Measurements from ENCODE around the gene ABLIM2.
A peak's percentile ranks its signal among the peaks of the same experiment; 100 is the strongest.

The ABLIM2 gene

GRCh38 chr4:8198206-8198905, 39.7 kb upstream of the ABLIM2 start:
- Histone ChIP-seq H3K27me3 (ENCODE audit: insufficient read depth, poor library complexity, severe bottlenecking) (no peaks in the 10 kb centered on the region), H3K27ac (ENCODE audit: poor library complexity, severe bottlenecking) (peak overlapping the region; percentile 88), H3K4me3 (ENCODE audit: severe bottlenecking) (peak overlapping the region; percentile 79), H3K36me3 (ENCODE audit: low read depth) (peaks cover 33% of the 10 kb centered on the region), H3K4me1 (ENCODE audit: insufficient read depth, poor library complexity, severe bottlenecking) (peaks cover 22% of the 10 kb centered on the region), H3K9me3 (ENCODE audit: severe bottlenecking) (no peaks in the 10 kb centered on the region)
- no peak for TF ChIP-seq CTCF (IDR thresholded peaks at IDR 0.05; ENCODE audit: poor library complexity, severe bottlenecking)
- ATAC-seq (ENCODE audit: low read depth) (no peak), DNase-seq (ENCODE audit: low spot score) (no peak)

DNA sequence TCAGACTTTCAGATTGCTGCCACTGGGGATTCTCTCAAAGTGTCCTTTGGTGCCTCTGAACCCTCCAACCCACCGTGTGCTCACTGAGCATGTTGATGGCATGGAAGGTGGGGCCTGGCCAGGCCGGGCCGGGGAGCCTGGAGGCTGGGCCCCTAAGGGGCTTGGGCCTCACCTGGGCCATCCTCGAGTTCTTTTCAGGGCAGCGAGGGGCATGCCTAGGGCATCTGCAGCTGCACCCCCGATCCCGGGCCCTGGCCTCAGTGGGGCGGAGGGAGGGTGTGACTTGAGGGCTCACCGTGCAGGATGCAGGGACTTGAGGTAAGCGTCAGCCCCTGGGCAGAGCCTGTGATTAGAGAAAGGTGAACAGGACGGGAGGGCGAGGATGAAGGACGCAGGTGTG, 38.9 kb upstream of the ABLIM2 start:
- H3K9me3 ChIP-seq (ENCODE audit: severe bottlenecking): no peaks in the 10 kb centered on the region
- H3K4me3 ChIP-seq (ENCODE audit: severe bottlenecking): no peak overlapping the region
- no peak overlapping the region for H3K27ac ChIP-seq (ENCODE audit: poor library complexity, severe bottlenecking)
- DNase-seq (ENCODE audit: low spot score) (no peak), ATAC-seq (ENCODE audit: low read depth) (no peak)
- TF ChIP-seq CTCF (IDR thresholded peaks at IDR 0.05; ENCODE audit: poor library complexity, severe bottlenecking): no peak
- H3K4me1 ChIP-seq (ENCODE audit: insufficient read depth, poor library complexity, severe bottlenecking): peaks cover 22% of the 10 kb centered on the region
- no peaks in the 10 kb centered on the region for H3K27me3 ChIP-seq (ENCODE audit: insufficient read depth, poor library complexity, severe bottlenecking)
- H3K36me3 ChIP-seq (ENCODE audit: low read depth): peaks cover 30% of the 10 kb centered on the region

GRCh38 chr4:8195841-8196458, 37.3 kb upstream of the ABLIM2 start:
- no peak for ATAC-seq (ENCODE audit: low read depth)
- peaks cover 19% of the 10 kb centered on the region for H3K4me1 ChIP-seq (ENCODE audit: insufficient read depth, poor library complexity, severe bottlenecking)
- H3K36me3 ChIP-seq (ENCODE audit: low read depth): peaks cover 15% of the 10 kb centered on the region
- H3K27me3 ChIP-seq (ENCODE audit: insufficient read depth, poor library complexity, severe bottlenecking): no peaks in the 10 kb centered on the region
- no peak for TF ChIP-seq CTCF (IDR thresholded peaks at IDR 0.05; ENCODE audit: poor library complexity, severe bottlenecking)
- no peak overlapping the region for H3K27ac ChIP-seq (ENCODE audit: poor library complexity, severe bottlenecking)
- H3K9me3 ChIP-seq (ENCODE audit: severe bottlenecking): no peaks in the 10 kb centered on the region
- no peak overlapping the region for H3K4me3 ChIP-seq (ENCODE audit: severe bottlenecking)
- no peak for DNase-seq (ENCODE audit: low spot score)

GRCh38 chr4:8195431-8195830, 36.8 kb upstream of the ABLIM2 start:
- no peak overlapping the region for H3K27ac ChIP-seq (ENCODE audit: poor library complexity, severe bottlenecking)
- peaks cover 10% of the 10 kb centered on the region for H3K36me3 ChIP-seq (ENCODE audit: low read depth)
- H3K4me3 ChIP-seq (ENCODE audit: severe bottlenecking): no peak overlapping the region
- no peaks in the 10 kb centered on the region for H3K27me3 ChIP-seq (ENCODE audit: insufficient read depth, poor library complexity, severe bottlenecking)
- TF ChIP-seq CTCF (IDR thresholded peaks at IDR 0.05; ENCODE audit: poor library complexity, severe bottlenecking): no peak
- ATAC-seq (ENCODE audit: low read depth) (no peak), DNase-seq (ENCODE audit: low spot score) (no peak)
- H3K9me3 ChIP-seq (ENCODE audit: severe bottlenecking): no peaks in the 10 kb centered on the region
- H3K4me1 ChIP-seq (ENCODE audit: insufficient read depth, poor library complexity, severe bottlenecking): peaks cover 23% of the 10 kb centered on the region
